Muscle of arm (tissue), 12 donors: ENCODE measurements around the gene TBC1D8. TPM values are rescaled to one million over a fixed set of nuclear protein-coding genes. Genes with fewer than 3 reads are reported as not detected.
"Not testable (repeated sequence)": the region's sequence is repeated elsewhere in the genome, so short reads cannot be mapped to it uniquely, and the experiment has no call there.

Experiments
- DNase-seq: peaks from one replicate; pipeline ENCODE4 v3.0.0-alpha.2; 2013
- polyA plus RNA-seq, 12 donors: library from polyadenylated mRNA; unstranded; fragments of 120-200 nt; gene quantifications; one replicate each; pipeline ENCODE4 v1.2.1, GENCODE V29; 2013; ENCODE audit not compliant: insufficient read length in 12 of 12

Gene TBC1D8
- polyA plus RNA-seq, 12 donors: 9.0 to 30.2 (median 21.5) TPM; not detected in 1

DNA sequence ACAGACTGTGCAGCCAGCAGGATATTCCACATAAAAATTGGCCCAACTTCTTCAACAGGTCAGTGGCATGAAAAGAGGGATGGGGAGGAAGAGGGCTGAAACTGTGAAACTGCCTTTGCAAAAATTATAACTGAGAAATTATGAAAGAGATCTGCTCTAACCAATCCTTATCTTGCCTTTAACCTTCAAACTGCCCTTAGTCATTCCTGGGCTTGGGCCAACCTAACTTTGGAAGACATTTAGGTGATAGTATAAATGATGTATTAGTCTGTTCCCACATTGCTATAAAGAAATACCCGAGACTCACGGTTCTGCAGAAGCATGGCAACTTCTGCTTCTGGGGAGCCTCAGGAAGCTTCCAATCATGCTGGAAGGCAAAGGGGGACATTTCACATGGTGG, 74.6 kb downstream of the TBC1D8 start:
- DNase-seq: no peak

DNA sequence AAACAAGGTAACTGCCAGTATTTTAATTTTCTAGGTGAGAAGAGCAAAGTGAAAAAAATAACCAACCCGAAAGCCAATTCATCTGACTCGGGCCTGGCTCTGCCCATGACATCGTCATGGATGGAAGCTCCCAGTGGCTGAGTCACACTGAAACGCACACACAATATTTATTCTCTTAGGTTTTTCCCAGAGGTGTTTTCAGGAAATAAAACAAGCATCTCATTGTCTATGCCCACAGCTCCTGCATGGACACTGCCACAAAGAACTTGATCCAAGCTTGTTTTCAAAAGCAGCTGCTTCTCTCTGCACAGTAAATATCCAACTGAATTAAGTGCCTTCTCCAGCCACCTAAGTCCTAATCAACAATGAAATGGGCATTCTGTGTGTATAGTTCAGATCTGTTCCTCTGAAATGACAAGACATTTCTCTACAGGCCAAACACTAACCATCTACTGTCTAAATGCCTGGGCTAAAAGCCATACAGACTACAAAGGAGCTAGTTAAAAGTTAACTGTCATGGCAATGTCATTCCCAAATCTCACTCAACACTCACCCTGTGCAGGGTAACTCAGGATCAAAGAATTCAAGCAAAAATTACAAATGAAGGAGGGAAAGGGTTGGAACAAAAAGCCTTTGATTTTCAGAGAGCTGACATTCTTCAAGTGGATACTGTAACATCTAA, 86.2 kb downstream of the TBC1D8 start:
- no peak for DNase-seq

DNA sequence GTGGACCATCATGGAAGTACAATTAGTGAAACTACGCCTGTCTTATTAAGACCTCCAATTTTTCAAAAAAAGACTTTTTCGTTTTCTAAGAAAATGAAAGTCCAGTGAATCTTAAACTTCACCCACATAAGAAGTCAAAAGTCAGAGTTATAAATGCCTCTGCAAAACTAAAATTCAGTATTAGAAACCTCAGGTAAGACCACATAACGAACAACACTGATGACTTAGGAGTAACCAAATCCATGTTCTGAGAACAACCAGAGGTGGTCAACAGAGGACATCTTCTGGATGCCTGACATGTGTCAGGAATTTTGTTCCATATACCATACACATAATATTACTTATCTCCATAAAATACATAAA, 86.7 kb downstream of the TBC1D8 start:
- no peak for DNase-seq

DNA sequence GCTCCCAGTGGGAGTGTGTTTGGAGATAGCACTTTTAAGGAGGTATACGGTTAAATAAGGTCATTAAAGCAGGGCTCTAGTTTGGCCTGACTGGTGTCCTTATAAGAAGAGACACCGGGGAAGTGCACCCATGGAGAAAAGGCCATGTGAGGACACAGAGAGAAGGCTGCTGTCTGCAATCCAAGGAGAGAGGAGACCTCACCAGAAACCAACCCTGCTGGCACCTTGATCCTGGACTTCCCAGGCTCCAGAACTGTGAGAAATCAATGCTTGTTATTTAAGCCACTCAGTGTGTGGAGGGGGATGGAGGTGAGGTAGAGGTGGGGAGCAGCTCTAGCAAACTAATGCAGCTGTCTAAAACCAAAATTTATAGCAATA, 87.1 kb downstream of the TBC1D8 start:
- no peak for DNase-seq

DNA sequence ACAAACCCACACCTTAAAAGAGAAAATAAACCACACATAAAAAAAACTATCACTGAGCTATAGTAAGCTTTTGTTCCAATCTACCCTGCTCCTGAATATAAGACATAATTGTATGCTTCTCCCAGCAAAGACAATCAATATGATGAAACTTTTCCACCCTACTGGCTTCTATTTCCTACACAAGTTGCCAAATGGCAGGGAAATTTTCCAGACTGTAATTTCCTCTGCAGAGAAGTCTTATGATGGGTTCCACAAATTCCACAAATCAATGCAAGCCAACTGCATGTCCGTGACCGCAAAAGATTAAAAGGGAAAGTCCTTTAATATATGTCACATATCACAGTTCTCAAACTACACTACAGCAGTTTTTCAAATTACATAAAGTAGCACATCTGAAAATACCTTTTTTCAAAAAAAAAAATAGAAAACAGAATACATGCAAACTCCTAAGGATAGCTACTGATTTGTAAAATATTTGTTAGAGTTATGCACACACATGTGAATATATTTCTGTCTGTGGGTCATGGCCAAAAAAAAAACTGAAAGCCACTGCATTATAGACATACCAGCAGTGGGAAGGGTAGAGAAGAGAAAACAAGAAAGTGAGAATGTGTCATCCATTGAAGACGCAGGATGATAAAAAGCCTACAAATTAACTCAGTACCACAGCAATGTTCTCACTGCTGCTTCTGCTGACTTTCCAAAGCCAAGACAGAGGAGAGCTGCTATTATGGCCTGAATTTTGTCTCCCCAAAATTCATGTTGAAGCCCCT, 87.6 kb downstream of the TBC1D8 start:
- DNase-seq: peak; percentile 88

DNA sequence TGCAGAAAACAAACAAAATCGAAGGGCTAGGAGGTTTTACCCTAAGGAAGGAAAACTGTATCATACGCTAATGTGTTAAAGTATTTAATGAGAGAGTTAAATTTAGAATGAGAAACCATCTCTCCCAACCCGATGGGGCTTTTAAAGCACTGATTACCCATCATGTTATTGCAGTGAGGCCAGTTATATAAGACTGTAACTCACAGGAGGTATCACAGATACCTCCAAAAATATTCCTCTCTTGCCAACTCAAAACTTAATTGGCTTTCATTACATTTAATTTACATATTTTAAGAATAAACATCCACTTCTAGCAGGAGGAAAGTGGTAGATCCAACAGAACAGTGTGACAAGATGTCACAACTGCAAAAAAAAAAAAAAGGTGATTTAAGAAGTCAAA, 92.8 kb downstream of the TBC1D8 start:
- DNase-seq: no peak

DNA sequence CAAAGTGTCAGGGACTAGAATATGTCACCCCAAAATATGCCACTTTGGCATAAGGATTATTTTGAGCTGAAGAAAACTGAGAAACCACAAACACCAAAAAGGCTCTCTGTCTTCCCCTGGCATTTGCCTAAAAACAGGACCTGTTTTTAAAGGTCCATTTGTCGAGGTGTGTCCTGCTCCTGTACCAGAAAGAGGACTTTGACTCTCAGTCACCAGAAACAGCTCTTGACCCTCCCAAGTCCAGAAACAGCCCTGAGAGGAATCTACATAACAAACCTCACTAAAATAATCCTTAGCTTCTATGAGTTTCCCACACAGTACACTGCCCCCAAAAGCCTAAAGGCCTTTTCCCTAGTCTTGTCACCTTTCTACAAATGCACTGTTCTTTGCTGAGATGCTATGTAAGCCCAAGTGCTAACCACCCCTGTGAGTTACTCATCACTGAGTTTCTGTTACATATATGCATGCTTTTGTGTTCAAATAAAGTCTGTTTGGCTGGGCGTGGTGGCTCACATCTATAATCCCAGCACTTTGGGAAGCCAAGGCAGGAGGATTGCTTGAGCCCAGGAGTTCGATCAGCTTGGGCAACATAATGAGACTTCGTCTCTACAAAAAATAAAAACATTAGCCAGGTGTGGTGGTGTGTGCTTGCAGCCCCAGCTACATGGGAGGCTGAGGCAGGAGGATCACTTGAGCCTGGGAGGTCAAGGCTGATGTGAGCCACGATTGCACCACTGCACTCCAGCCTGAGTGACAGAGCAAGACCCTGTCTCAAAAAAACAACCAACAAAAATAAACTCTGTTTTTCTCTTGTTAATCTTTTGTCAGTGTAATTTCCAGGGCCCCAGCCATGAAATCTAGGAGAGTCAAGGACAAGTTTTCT, 93.9 kb downstream of the TBC1D8 start:
- no peak for DNase-seq

DNA sequence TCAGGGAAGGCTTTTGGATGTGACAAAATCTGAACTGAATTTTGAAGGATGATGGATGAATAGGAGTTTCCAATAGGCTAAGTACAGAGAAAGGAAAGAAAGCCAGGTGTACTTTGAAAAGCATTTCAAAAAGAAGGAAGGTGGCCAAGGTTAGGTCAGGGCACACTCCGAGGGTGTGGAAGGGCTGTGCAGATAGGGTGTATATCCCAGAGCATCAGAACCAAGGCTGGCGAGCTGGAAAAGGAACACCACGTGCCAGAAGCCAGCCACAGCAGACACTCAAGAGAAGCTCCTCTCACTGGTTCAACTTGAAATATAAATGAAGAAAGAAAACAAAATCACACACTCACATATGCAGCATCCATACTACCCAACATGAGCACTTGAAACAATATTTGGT, 98.1 kb downstream of the TBC1D8 start:
- DNase-seq: no peak

DNA sequence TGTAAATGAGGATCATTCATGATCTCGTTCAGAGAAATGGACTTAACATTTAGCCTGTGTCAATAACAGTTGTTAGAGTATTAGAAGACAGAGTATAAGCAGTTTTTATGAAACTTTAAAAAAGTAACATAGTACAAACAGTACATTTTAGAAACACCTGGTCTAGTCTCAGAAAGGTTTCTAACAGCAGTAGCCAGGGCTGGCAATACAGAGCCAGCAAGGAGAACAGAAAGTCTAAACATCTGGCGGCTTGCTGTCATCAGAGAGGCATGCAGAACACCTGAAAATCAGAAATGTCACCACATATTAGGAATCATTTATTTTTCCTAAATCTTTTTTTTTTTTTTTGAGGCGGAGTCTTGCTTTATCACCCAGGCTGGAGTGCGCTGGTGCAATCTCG, 99.0 kb downstream of the TBC1D8 start:
- DNase-seq: no peak

DNA sequence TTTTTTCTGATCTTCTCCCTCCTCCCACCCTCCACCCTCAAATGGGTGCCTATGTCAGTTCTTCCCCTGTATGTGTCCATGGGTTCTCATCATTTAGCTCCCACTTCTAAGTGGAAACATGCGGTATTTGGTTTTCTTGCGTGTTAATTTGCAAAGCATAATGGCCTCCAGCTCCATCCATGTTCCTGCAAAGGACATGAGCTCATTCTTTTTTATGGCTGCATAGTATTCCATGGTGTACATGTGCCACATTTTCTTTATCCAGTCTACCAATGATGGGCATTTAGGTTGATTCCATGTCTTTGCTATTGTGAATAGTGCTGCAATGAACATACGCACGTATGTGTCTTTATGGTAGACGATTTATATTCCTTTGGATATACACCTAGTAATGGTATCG, 100.3 kb downstream of the TBC1D8 start:
- DNase-seq: not testable (repeated sequence)

DNA sequence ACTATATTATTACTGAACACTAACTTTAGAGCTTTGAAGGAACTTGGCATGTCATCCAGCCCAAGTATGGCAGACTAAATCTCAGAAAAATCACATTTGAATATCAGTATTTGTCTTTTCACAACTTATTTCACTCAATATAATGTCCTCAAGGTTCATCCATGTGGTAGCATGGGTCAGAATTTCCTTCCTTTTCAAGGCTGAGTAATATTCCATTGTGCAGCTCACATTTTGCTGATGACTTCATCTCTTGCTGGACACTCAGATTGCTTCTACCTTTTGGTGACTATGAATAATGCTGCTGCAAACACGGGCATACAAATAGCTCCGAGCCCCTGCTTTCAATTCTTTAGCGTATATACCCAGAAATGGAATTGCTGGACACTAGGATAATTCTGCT, 102.4 kb downstream of the TBC1D8 start:
- DNase-seq: no peak

DNA sequence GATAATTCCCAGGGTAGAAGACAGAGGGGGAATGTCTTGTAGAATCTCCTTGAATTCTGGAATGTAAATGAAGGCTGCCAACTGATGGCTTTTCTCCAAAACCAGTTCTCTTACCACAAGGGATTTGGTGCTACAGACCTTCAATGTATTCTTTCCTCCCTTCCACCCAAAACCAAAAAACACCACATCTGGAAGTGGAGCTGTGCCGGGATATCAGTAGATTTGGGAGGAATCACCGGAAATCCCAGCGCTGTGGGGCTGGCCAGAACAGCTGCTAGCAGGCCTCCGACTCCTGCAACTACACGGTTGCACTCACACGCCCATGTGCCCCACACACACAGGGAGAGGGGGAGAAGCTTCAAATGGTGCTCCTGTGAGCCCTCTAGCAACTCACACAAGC, 103.4 kb downstream of the TBC1D8 start:
- peak; percentile 44 for DNase-seq

DNA sequence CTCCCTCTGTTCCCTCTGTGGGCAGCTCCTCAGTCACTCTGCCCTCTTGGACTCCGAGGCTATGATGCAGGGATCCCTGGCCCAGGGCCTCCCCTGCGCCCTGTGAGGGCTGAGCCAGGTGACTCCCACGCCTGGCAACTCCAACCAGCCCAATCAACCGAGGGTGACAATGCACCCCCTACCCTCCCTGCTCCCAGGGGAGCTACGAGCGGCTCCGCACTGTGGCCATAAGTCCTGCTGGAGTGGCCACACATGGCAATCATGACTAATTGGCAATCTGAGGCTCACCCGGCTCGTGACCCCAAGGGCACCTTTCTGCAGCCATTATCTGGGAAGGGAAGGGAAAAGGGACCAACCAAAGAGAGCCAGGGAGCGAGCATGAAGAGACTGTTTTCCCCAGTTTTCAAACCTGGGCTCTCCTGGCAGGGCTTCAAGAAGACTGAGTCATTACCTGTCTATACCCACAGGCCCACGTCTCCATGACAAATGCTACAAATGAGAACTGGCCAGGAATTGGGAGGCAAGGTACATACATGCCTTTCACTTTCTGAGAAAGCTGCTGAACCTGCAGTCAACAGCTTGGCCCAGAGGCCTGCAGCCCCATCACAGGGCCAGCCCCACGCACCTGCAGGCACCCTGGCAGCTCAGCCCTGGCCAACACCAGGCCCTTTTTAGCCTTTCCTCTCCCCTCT, 104.0 kb downstream of the TBC1D8 start:
- no peak for DNase-seq

DNA sequence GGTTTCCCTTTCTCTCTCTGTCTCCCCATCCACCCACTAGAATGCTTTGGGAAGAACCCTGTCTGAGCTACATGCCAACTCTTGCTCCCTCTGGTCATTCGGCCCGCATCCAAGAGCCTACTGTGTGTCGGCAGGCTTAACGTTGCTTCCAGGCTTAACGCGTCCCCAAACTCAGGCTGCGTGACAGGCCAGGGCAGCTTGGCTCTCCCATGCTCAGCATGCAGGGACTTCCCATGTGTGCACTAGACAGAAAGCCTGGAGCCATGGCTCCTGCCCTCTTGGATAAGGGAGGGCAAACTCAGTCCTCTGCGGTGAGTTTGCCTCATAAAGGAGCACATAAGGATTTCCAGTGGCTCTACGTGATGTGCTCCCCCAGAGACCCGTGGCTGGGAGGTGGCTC, 105.9 kb downstream of the TBC1D8 start:
- DNase-seq: no peak

DNA sequence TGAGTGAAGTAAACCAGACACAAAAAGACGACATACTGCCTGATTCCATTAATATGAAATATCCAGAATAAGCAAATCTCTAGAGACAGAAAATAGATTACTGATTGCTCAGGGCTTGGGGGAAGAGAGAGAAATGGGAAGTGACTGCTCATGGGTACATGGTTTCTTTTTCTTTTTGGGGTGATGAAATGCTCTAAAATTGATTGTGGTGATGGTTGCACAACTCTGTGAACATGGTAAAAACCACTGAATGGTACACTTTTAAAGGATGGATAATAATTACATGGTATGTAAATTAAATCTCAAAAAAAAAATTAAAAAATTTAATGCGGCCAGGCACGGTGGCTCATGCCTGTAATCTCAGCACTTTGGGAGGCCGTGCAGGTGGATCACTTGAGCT, 109.8 kb downstream of the TBC1D8 start:
- no peak for DNase-seq

DNA sequence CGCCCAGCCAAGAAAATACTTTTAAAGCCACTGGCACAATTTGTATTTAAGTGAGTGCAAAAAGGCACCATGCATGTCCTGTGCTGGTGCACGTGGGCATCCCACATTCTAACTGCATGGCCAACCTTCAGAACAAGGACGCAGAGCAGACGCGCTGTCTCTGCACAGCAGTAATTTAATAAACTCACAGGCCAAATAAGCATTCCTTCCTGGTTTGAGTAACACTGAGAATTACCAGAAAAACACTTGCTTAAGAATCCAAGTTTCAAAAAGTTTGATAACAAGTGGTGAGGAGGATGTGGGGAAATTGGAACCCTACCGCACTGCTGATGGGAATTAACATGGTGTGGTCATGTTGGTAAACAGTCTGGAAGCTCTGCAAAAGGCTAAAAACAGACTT, 110.4 kb downstream of the TBC1D8 start:
- no peak for DNase-seq

DNA sequence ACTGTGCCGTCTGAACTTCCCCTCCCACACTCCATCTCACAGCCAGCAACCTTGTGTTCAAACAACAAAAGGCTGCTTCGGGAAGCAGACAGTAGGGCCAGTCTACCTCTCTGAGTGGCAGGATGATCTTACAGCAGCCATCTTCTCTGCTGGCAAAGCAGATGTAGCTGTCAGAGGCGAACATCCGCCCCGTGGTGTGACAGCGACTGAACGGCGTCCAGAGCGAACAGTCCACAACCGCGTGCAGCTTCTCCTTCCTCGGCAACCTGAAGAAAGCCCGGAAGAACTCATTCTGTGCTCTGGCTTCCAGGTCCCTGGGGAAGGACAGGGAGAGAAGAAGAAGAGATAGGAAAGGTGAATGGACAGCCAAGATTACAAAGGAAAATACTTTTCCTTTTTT, 111.1 kb downstream of the TBC1D8 start:
- DNase-seq: no peak

DNA sequence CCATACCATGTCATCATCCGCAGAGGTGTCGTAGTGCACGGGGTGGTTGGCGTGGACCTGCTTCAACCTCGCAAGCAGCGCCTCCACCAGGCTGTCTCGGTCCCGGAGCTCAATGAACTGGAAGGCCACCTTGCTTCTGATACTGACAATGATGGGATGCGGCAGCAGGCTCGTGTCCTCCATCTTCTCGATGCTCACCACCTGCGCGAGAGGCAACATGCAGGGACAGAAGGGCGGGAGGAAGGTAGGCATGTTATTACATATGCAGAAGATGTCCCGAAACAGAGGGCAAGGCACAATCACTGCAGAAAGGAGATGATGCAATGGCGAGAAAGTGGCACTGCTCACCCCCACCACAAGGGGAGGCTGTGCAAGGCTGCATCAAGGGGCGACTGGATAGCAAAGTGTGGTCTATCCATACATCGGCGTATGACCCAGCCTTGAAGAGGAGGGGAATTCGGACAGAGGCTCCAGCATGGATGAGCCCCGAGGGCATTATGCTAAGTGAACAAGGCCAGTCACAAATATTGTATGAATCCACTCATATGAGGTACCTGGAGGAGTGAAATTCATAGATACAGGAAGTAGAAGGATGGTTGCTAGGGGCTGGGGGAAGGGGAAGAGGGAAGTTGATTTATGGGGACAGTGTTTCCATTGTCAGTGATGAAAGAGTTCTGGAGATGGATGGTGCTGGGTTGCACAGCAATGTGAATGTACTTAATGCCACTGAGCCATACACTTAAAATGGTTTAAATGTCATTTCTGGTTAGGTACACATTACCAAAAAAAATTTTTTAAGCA, 112.5 kb downstream of the TBC1D8 start:
- DNase-seq: no peak

DNA sequence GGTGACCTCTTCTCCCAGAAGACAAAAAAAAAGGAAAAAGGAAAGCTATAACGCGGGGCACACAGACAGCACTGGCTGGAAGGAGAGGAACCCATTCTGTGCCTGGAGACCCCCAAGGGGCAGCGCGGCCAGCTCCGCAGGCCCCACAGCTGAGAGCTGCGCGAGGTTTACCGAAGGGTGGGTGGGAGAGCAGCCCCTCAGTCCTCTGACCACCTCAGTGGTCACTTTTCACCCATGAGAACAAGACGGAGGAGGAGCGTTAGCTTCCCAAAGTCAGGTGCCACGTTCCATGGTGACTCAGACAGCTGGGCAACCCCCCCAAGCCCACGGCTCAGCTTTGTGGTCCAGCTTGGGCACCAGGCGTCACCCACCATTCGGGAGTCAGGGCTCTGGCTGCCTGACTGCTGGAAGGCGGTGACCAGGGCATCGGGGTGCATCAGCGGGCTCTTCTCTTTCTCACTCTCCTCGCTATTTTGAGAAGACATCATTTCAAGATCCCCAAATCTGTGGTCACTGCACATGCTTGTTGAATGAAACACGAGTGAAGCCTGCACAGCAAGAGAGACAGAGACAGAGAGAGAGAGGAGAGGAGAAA, 113.9 kb downstream of the TBC1D8 start:
- DNase-seq: no peak

DNA sequence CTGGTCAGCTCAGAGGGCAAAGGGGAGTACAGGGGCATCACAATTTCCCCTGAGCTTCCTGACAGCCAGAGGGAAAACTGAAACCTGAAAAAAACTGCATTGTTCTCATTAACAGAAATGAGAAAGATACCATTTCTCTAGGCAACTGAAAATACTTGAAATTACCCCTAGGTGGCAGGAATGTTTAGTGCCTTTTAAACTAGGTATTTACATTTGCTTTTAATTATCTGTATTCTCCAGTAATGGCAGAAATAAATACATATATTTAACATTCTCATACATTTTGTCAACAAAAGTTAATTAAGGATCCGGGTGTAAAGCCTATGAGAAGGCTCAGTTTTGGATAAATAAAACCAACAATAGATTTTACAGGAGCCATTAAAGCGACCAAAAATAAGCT, 114.6 kb downstream of the TBC1D8 start:
- peak; percentile 19 for DNase-seq
